Skin epidermis (tissue), 12 donors: ENCODE results near the gene DPF3.

ENCODE experiments used
- H3K27ac ChIP-seq, 21 experiments: fragments of 200-600 bp; sonication (generic) in 11 of 21; one replicate each; pipeline ENCODE4 v1.5.0; 2020; ENCODE audit warnings: mild to moderate bottlenecking in 3 of 21, inconsistent platforms in 2 of 21, moderate library complexity in 2 of 21
- H3K4me3 ChIP-seq, 7 experiments: fragments of 200-600 bp; sonication (generic) in 2 of 7; one replicate each; pipeline ENCODE4 v1.5.0; 2020; ENCODE audit warnings: inconsistent platforms in 2 of 7, mild to moderate bottlenecking in 2 of 7, moderate library complexity in 1 of 7

DPF3 gene

GRCh38 chr14:72615451-72616121, 278.3 kb downstream of the DPF3 start:
- Histone ChIP-seq H3K4me3 (no peak overlapping the region), H3K27ac (peak overlapping the region in 5 of 21 experiments; percentile 10 to 69 (median 51))

GRCh38 chr14:72614891-72615415, 278.9 kb downstream of the DPF3 start:
- Histone ChIP-seq H3K27ac (peak overlapping the region in 7 of 21 experiments; percentile 10 to 69 (median 46)), H3K4me3 (no peak overlapping the region)

GRCh38 chr14:72614365-72614764, 279.5 kb downstream of the DPF3 start:
- H3K27ac ChIP-seq, result peak overlapping the region in 1 of 21 experiments; percentile 14
- H3K4me3 ChIP-seq, result no peak overlapping the region

- Histone ChIP-seq H3K4me3 (no peak overlapping the region), H3K27ac (peak overlapping the region in 1 of 21 experiments; percentile 14)
Observed at GRCh38 chr14:72613975-72614319, 280.0 kb downstream of the DPF3 start.

GRCh38 chr14:72613231-72613974, 280.5 kb downstream of the DPF3 start:
- Histone ChIP-seq H3K4me3 (no peak overlapping the region), H3K27ac (peak overlapping the region in 1 of 21 experiments; percentile 21)

- Histone ChIP-seq H3K4me3 (no peak overlapping the region), H3K27ac (no peak overlapping the region)
Observed at GRCh38 chr14:72612041-72612440, 281.9 kb downstream of the DPF3 start.

GRCh38 chr14:72611506-72611905, 282.4 kb downstream of the DPF3 start:
- Histone ChIP-seq H3K27ac (no peak overlapping the region), H3K4me3 (no peak overlapping the region)

- Histone ChIP-seq H3K4me3 (no peak overlapping the region), H3K27ac (no peak overlapping the region)
Observed at GRCh38 chr14:72610831-72611200, 283.1 kb downstream of the DPF3 start.

- H3K27ac ChIP-seq, result no peak overlapping the region
- H3K4me3 ChIP-seq, result no peak overlapping the region
Observed at GRCh38 chr14:72610096-72610830, 283.6 kb downstream of the DPF3 start.

- Histone ChIP-seq H3K27ac (no peak overlapping the region), H3K4me3 (no peak overlapping the region)
Observed at GRCh38 chr14:72609205-72609916, 284.5 kb downstream of the DPF3 start.

GRCh38 chr14:72608391-72609204, 285.3 kb downstream of the DPF3 start:
- no peak overlapping the region for H3K27ac ChIP-seq
- no peak overlapping the region for H3K4me3 ChIP-seq

- Histone ChIP-seq H3K27ac (no peak overlapping the region), H3K4me3 (no peak overlapping the region)
Observed at GRCh38 chr14:72607386-72608130, 286.3 kb downstream of the DPF3 start.

GRCh38 chr14:72606879-72607278, 287.0 kb downstream of the DPF3 start:
- Histone ChIP-seq H3K4me3 (no peak overlapping the region), H3K27ac (no peak overlapping the region)

GRCh38 chr14:72605921-72606220, 288.0 kb downstream of the DPF3 start:
- no peak overlapping the region for H3K27ac ChIP-seq
- H3K4me3 ChIP-seq, result no peak overlapping the region

- Histone ChIP-seq H3K27ac (no peak overlapping the region), H3K4me3 (no peak overlapping the region)
Observed at GRCh38 chr14:72605096-72605920, 288.6 kb downstream of the DPF3 start.

GRCh38 chr14:72604133-72604532, 289.8 kb downstream of the DPF3 start:
- no peak overlapping the region for H3K27ac ChIP-seq
- no peak overlapping the region for H3K4me3 ChIP-seq

GRCh38 chr14:72603639-72604038, 290.3 kb downstream of the DPF3 start:
- H3K4me3 ChIP-seq, result no peak overlapping the region
- H3K27ac ChIP-seq, result no peak overlapping the region
